Retinal pigment epithelial cell (primary cell): ENCODE measurements around the gene PHACTR3.

Source experiments
- DNase-seq: peaks from one replicate; pipeline ENCODE4 v3.0.0-alpha.2; 2010; ENCODE audit warnings: low read depth
- H3K4me3 ChIP-seq: 2 replicates; pipeline ENCODE4 v1.5.1; 2011; ENCODE audit warnings: mild to moderate bottlenecking, low read length, control low read depth, moderate library complexity
- TF ChIP-seq, protein P1 (sequence below): conservative IDR thresholded peaks from 2 replicates; pipeline ENCODE4 v1.5.1; 2011; ENCODE audit warnings: low read depth, low read length, control low read depth, inconsistent platforms

PHACTR3 gene

DNA sequence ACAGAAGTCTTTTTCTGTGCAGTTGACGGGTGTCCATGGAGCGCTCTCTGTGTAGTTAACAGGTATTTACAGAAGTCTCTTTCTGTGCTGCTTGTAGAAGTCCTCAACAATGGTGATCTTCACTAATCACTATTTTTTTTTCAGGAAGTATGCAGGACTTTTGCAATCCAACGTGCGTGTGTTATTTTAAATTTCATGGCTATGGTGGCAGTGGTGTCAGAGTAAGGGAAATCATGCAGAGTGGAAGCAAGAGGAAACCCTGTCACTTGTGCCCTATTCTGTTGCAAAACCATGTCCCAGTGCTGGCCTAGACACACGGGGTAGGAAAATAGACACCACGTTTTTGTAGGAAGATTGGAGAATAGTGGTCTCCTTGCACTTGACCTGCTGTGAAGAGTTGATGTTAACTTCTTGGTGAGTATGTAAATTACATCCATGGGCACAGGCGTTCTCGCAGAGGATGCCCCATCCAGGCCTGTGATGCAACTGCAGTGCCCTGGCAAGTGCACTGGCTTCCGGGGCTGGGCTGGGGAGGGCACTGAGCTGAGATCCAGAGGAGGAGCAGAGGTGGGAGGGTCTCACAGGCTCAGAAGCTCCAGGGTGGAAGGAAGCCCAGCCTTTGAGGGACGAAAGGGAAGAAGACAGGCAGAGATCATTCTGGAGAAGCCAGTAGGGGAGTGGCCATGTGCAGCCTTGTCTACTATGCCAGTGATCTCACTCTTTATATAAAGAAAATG, 182.6 kb downstream of the PHACTR3 start:
- no peak overlapping the region for H3K4me3 ChIP-seq
- no peak for DNase-seq
- TF ChIP-seq, protein P1, sequence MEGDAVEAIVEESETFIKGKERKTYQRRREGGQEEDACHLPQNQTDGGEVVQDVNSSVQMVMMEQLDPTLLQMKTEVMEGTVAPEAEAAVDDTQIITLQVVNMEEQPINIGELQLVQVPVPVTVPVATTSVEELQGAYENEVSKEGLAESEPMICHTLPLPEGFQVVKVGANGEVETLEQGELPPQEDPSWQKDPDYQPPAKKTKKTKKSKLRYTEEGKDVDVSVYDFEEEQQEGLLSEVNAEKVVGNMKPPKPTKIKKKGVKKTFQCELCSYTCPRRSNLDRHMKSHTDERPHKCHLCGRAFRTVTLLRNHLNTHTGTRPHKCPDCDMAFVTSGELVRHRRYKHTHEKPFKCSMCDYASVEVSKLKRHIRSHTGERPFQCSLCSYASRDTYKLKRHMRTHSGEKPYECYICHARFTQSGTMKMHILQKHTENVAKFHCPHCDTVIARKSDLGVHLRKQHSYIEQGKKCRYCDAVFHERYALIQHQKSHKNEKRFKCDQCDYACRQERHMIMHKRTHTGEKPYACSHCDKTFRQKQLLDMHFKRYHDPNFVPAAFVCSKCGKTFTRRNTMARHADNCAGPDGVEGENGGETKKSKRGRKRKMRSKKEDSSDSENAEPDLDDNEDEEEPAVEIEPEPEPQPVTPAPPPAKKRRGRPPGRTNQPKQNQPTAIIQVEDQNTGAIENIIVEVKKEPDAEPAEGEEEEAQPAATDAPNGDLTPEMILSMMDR, result no peak

DNA sequence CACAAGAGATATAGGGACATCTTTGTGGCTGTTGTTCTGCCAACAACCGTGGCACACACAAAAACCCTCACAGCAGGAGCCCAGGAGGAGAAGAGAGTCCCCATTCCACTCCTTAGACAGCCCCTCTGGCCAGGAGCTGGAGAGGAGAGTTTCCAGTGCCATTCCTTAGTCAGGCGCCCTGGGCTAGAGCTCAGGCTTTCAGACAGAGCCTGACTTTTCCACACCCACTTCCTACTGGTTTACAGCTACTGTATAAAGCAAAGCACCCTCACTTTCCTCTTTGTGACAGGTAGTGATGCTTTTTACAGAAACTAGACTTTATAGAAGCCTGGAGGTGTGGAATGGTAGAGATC, 183.2 kb downstream of the PHACTR3 start:
- TF ChIP-seq, protein P1, result no peak
- DNase-seq, result no peak
- H3K4me3 ChIP-seq, result no peak overlapping the region

DNA sequence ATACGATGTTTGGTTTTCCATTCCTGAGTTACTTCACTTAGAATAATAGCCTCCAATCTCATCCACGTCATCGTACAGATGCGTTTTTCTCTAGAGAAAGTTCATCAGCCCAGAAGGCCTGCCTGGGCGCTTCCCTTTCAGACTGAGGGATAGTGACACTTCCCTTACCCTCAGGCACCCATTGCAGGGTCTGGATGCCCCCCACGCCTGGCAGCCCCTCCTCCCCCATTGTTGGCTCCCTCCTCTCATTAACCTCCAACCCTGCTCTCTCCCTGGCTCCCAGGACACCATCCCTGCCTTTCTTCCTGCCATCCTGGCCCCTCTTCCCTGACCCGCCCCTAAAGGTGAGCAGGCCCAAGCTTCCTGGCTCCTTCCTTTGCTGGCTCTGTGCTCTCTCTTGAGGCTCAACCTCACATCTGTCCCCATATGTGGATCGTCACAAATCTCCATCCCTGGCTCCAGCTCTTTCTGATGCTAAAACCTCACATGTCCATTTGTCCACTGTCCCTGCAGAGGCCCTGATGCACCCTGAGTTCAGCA, 183.9 kb downstream of the PHACTR3 start:
- DNase-seq, result no peak
- no peak overlapping the region for H3K4me3 ChIP-seq
- TF ChIP-seq, protein P1, result no peak

DNA sequence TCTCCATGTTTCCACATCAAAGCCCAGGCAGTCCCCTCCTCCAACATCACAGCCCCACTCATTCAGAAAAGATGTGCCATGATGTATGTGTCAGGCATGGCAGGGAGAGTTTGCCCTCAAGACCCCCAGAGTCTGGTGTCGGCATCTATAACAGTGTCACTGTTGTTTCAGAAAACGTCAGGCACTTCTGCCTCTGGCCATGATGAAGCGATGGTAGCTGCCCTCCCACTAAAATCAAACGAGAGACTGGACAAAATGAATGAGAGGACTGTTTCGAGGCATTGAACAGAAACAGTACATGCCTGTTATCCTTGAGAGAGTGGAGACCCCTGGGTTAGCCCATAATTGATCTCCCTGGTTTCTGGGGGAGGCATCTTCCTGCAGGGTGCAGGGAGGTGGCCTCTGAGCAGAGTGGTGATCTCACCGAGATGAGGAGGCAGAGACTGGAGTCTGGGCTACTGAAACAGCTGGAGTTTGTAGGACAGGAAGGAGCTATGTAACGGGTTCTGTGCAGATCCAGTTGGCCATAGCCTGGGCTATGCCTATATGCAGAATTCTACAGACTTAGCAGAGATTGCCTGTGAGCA, 184.6 kb downstream of the PHACTR3 start:
- no peak for DNase-seq
- TF ChIP-seq, protein P1, result no peak
- H3K4me3 ChIP-seq, result no peak overlapping the region

DNA sequence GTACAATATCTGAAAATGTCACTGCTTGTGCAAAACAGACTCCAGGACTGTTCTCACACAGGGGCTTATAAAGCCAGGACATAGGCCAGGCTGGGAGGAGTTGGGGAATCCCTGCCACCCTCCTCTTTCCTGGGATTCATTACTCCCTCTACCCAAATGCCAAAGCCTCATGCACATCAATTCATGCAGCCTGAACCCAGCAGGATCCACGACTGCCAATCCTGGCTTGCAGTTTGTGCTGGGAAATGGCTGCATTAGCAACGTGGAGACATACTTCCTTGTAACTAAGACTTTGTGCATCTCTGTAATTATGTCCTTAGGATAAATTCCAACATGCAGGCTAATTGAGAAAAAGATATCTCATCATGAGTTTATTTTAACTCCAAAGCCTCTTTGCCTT, 185.3 kb downstream of the PHACTR3 start:
- no peak for DNase-seq
- TF ChIP-seq, protein P1, result no peak
- H3K4me3 ChIP-seq, result no peak overlapping the region

DNA sequence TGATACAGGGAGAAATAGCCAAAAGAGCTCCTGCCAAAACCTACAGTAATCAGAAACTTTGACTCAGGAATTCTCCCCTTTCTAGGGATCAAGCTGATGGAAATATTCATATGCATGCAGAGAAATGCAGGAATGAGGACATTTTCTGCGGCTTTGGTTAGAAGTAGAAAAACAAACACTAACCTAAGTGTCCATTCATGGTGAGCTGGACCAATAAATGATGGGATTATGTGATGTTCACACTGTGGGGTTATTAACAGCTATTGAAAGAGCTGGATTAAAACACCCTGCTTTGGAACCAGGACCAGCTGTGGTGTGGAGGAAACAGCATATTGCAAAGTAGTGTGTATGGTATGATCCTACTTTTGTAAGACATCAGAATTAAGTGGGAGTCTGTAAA, 186.0 kb downstream of the PHACTR3 start:
- no peak overlapping the region for H3K4me3 ChIP-seq
- TF ChIP-seq, protein P1, result no peak
- no peak for DNase-seq

DNA sequence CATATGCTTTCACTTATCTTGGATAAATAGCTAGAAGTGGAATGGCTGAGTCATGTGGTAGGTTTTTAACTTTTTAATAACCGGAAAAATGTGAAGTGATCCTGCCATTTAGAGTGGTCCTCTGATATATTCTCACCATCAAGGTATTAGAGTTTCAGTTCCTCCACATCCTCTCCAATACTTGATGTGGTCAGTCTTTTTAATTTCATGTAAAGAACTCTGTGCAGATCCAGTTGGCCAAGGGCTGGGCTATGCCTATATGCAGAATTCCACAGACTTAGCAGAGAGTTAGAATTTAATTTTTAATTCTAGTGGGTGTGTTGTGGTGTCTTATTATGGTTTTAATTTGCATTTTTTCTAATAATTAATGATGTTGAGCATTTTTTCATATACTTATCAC, 188.0 kb downstream of the PHACTR3 start:
- no peak for DNase-seq
- TF ChIP-seq, protein P1, result no peak
- no peak overlapping the region for H3K4me3 ChIP-seq
